ENCODE measurements around the gene UBE2Q1.
A peak's percentile ranks its signal among the peaks of the same experiment; 100 is the strongest.

Gene UBE2Q1

DNA sequence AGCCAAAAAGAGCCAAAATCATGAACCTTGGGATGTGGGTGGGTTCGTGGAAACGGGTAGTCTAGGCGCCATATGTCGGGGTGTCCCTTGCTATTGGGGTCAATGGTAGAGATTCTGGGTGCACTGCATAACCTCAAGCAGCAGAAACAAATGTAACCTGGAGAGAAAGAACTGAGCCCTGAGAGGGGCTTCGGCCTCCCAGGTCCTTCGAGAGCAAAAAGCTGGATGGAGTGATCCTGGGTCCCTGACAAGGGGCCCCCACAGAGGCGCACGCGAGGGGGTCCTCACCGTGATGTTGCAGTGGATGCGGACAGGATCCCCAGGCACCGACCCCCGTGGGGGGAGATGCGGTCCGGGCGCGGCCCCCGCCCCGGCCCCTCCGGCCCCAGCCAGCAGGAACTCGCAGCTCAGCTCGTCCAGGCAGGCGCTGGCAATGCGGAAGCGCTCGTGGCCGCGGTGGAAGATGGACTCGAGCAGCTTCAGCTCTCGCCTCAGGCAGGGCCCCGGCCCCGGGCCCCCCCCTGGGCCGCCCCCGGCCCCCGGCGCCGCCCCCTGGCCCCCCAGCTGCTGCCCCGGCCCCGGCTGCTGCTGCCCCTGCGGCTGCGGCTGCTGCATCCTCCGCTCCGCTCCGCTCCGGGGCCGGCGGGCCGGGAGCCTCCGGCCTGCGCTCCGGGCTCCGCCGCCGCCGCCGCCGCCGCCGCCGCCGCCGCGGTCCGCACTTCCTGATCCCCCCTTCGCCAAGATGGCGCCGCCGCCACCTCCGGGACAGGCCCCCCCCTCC is at the start of gene UBE2Q1:
Gene UBE2Q1, minus strand, starts transcription at position 724 of the 781 bp plus-strand sequence. Its CDS starts 109 bp downstream, at position 615.
- no peak for TF ChIP-seq ZNF274 (IDR thresholded peaks at IDR 0.05; ENCODE audit: low read depth, low read length)
- peak within 1 kb of the TSS; percentile 99 for H3K4me3 ChIP-seq (ENCODE audit: low read length)

- H3K4me3 ChIP-seq (ENCODE audit: low read length) = peak within 1 kb of the TSS; percentile 90
- no peak for TF ChIP-seq ZNF274 (IDR thresholded peaks at IDR 0.05; ENCODE audit: low read depth, low read length)
Observed at GRCh38 chr1:154607609-154608396, 49.3 kb upstream of the UBE2Q1 start, which contains the start of gene ADAR. Gene ADAR (minus strand): TSS chr1:154608186. CDS start chr1:154608006, 180 bp downstream.

GRCh38 chr1:154607106-154607608 is 48.7 kb upstream of the UBE2Q1 start:
- TF ChIP-seq ZNF274 (IDR thresholded peaks at IDR 0.05; ENCODE audit: low read depth, low read length) = no peak
- peak overlapping the region; percentile 90 for H3K4me3 ChIP-seq (ENCODE audit: low read length)

DNA sequence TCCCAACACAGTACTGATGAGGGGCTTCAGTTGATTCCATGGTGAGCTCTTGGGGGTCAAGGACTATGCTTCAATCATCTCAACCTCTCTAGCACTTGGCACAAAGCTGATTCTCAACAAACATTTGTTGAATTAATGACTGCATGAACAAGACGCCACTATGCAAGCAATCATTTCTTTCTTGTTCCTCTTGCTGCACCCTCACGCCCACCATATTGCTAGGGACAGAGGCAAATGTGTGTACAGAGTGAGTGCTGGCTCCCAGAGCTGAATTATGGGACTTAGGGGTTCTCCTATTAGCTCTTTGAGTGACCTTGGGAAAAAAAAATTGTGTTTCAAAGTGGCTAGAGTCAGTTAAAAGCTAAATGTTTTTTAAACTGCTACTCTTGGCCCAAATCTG is 47.1 kb upstream of the UBE2Q1 start:
- no peak for TF ChIP-seq ZNF274 (IDR thresholded peaks at IDR 0.05; ENCODE audit: low read depth, low read length)
- H3K4me3 ChIP-seq (ENCODE audit: low read length) = peak overlapping the region; percentile 14; the same call in 1 of the 2 replicates

DNA sequence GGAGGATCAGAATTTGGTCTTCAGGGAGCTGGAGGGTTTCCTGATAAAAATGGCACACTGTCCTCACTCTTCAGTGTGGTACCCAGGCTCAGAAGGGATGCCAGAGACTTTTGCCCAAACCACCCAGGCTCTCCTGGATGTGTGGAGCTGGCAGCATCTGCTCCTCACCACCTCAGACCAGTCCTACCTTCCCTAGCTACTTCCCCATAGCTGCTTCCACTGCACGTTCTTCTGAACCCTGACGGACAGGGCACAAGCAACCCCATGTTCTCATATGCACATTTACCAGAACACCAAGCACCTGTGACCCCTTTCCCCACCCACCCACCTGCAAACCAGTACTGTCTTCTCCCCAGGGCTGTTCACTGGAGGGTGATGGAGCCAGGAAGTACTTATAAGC is 44.9 kb upstream of the UBE2Q1 start:
- H3K4me3 ChIP-seq (ENCODE audit: low read length) = no peak overlapping the region
- no peak for TF ChIP-seq ZNF274 (IDR thresholded peaks at IDR 0.05; ENCODE audit: low read depth, low read length)

- no peak for TF ChIP-seq ZNF274 (IDR thresholded peaks at IDR 0.05; ENCODE audit: low read depth, low read length)
Observed at GRCh38 chr1:154599658-154600057, 41.2 kb upstream of the UBE2Q1 start.

DNA sequence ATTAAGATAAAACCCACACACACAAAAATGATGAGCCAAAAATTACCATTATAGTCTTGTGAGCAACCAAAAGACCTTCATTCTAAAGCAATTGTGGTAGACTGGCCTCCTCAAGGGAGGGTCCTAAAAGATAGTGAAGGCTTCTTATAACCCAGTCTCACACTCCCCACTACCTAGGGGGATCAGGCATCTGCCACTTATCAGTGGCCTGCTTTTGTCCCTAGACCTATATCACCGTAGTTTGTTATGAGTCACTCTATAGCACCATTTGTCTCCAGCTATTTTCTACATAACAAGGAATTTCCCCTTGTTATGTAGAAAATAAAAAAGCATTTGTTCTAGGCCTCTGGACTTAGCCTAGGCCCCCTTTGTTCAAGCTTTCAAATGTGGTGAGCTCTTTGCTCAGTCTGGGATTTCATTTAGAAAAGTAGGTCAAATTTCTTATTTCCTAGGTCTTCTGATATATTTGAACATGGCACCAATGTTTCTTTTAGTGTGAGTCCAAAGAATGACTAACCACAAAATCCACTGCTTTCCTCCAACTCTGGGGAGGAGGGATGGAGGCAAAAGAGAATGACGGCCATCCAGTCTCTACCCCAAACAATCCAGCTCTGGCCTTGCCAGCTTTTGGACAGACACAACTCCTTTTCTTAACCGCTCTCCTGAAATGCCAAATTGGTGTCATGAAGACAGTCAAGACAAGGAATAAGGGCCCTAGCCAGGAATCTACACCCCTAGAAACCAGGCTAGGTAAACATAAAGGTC is 40.6 kb upstream of the UBE2Q1 start:
- TF ChIP-seq ZNF274 (IDR thresholded peaks at IDR 0.05; ENCODE audit: low read depth, low read length) = no peak
- H3K4me3 ChIP-seq (ENCODE audit: low read length) = no peak overlapping the region

More at GRCh38 chr1:154599658-154600057, 41.2 kb upstream of the UBE2Q1 start:
- H3K4me3 ChIP-seq (ENCODE audit: low read length) = no peak overlapping the region

- no peak overlapping the region for H3K4me3 ChIP-seq (ENCODE audit: low read length)
- TF ChIP-seq ZNF274 (IDR thresholded peaks at IDR 0.05; ENCODE audit: low read depth, low read length) = no peak
Observed at GRCh38 chr1:154595621-154596020, 37.2 kb upstream of the UBE2Q1 start.

DNA sequence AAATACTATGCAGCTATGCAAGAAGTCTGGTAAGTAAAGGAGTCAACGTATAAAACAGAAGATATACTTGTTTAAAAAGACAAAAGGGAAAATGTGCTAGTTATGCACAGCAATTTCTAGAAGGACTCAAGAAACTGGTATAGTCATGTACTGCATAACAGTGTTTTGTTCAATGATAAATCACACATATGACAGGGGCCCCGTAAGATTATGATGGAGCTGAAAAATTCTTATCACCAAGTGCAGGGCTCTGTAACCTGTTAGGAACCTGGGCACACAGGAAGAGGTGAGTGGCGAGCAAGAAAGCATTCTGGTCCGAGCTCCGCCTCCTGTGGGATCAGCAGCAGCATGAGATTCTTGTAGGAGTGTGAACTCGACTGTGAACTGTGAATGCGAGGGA is 36.3 kb upstream of the UBE2Q1 start:
- no peak for TF ChIP-seq ZNF274 (IDR thresholded peaks at IDR 0.05; ENCODE audit: low read depth, low read length)
- no peak overlapping the region for H3K4me3 ChIP-seq (ENCODE audit: low read length)

- no peak for TF ChIP-seq ZNF274 (IDR thresholded peaks at IDR 0.05; ENCODE audit: low read depth, low read length)
- H3K4me3 ChIP-seq (ENCODE audit: low read length) = no peak overlapping the region
Observed at GRCh38 chr1:154593390-154593789, 34.9 kb upstream of the UBE2Q1 start.

GRCh38 chr1:154591206-154591605 is 32.7 kb upstream of the UBE2Q1 start:
- no peak overlapping the region for H3K4me3 ChIP-seq (ENCODE audit: low read length)
- TF ChIP-seq ZNF274 (IDR thresholded peaks at IDR 0.05; ENCODE audit: low read depth, low read length) = no peak

DNA sequence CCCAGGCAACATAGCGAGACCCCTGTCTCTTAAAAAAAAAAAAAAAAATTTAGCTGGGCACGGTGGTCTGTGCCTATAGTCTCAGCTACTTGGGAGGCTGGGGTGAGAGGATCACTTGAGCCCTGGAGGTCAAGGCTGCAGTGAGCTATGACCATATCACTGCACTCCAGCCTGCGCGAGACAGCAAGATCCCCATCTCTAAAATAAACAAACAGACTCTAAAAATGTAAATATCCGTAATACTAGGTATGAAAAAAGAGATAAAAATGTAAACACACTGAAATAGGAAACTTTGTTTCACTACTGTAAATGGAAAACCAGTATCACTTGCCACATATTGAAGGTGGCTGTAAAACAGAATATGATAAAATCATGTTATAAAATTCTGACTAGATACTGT is 32.3 kb upstream of the UBE2Q1 start:
- no peak for TF ChIP-seq ZNF274 (IDR thresholded peaks at IDR 0.05; ENCODE audit: low read depth, low read length)
- H3K4me3 ChIP-seq (ENCODE audit: low read length) = no peak overlapping the region

- no peak overlapping the region for H3K4me3 ChIP-seq (ENCODE audit: low read length)
- no peak for TF ChIP-seq ZNF274 (IDR thresholded peaks at IDR 0.05; ENCODE audit: low read depth, low read length)
Observed at GRCh38 chr1:154589780-154590179, 31.3 kb upstream of the UBE2Q1 start.

- H3K4me3 ChIP-seq (ENCODE audit: low read length) = no peak overlapping the region
- TF ChIP-seq ZNF274 (IDR thresholded peaks at IDR 0.05; ENCODE audit: low read depth, low read length) = no peak
Observed at GRCh38 chr1:154586641-154587040, 28.2 kb upstream of the UBE2Q1 start.

Measured in GM08714 (cell line).